CD4-positive, alpha-beta T cell treated with Interleukin-17A for 4 hours (primary cell): ENCODE measurements around the gene CSF3.
"Not testable (repeated sequence)": the region's sequence is repeated elsewhere in the genome, so short reads cannot be mapped to it uniquely, and the experiment has no call there.

ENCODE experiments used
- DNase-seq: peaks from one replicate; pipeline ENCODE4 v3.0.0-alpha.2; 2020; ENCODE audit warnings: mixed read lengths

The CSF3 gene

DNA sequence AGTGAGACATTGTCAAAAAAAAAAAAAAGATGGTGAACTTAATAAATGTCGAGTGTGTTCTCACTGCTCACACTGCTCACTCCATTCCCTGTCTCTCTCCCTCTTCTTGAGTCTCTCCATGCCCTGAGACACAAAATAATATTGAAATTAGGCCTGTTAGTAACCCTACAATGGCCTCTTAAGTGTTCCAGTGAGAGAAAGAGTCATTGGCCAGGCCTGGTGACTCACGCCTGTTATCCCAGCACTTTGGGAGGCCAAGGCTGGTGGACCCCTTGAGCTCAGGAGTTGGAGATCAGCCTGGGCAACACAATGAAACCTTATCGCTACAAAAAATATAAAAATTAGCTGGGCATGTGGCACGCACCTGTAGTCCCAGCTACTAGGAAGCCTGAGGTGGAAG is 16.2 kb upstream of the CSF3 start:
- DNase-seq: no peak

DNA sequence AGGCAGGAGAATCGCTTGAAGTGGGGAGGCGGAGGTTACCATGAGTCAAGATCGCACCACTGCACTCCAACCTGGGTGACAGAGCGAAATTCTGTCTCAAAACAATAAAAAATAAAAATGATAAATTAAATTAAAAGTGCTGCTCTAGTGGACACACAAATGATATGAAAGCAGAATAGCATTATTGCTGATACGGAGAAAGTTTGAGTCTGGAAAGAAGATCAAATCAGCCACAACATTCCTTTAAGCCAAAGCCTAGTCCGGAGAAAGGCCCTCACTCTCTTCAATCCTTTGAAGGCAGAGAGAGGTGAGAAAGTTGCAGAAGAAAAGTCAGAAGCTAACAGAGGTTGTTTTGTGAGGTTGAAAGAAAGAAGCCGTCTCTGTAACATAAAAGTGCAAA is 15.1 kb upstream of the CSF3 start:
- no peak for DNase-seq

DNA sequence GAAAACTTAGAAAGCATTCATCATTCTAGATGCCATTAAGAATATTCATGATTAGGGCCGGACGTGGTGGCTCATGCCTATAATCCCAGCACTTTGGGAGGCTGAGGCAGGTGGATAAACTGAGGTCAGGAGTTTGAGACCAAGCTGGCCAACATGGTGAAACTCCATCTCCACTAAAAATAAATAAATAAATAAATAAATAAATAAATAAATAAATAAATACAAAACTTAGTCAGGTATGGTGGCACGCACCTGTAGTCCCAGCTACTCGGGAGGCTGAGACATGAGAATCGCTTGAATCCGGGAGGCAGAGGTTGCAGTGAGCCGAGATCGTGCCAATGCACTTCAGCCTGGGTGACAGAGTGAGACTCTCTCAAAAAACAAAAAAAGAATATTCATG is 13.9 kb upstream of the CSF3 start:
- not testable (repeated sequence) for DNase-seq

DNA sequence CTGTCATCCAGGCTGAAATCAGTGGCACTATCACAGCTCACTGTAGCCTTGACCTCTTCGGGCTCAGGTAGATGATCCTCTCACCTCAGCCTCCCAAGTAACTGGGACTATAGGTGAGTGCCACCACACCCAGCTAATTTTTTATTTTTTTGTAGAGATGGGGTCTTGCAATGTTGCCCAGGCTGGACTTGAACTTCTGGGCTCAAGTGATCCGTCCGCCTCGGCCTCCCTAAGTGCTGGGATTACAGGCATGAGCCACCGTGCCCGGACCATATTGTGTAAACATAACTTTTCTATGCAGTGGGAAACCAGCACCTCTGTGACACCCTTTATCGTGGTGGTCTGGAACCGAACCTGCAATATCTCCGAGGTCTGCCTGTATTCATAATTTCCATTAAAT is 11.2 kb upstream of the CSF3 start:
- no peak for DNase-seq

DNA sequence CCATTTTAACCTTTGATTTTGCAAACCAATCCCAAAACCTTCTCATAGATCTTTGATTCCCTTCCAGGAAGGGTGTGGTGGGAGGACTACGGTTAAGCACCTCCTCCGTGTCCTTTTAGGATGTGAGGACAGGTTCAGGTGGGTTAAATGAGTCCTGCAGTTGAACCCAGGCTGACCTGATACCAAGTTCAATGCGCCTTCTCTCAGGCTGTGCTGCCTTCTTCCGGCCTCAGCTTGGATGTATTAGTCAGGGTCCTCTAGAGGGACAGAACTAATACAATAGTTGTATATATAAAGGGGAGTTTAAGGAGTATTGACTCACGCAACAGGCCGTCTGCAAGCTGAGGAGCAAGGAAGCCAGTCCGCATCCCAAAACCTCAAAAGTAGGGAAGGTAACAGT is 10.5 kb upstream of the CSF3 start:
- no peak for DNase-seq

DNA sequence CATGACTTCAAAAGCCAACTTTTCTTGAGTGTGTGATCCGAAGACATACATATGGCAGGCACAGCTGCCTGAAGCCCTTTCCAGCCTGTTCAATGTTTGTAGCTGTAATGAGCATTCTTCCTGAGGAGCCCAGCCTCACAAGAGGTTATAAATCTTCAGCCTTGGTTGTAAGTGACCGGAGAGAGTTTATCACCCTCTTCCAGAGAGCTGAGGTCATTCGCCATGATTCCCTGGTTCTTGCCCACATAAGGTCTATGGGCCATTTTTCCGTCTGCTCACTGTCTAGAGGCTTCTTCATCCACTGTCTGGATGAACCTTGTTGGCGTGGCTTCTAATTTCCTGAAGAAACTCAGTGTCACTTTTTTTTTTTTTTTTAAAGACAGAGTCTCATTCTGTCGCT is 9.7 kb upstream of the CSF3 start:
- no peak for DNase-seq

DNA sequence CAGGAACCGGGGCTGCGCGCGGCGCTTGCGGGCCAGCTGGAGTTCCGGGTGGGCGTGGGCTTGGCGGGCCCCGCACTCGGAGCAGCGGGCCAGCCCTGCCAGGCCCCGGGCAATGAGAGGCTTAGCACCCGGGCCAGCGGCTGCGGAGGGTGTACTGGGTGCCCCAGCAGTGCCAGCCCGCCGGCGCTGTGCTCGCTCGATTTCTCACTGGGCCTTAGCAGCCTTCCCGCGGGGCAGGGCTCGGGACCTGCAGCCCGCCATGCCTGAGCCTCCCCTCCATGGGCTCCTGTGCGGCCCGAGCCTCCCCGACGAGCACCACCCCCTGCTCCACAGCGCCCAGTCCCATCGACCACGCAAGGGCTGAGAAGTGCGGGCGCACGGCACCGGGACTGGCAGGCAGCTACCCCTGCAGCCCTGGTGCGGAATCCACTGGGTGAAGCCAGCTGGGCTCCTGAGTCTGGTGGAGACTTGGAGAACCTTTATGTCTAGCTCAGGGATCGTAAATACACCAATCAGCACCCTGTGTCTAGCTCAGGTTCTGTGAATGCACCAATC is 4.2 kb upstream of the CSF3 start:
- not testable (repeated sequence) for DNase-seq

DNA sequence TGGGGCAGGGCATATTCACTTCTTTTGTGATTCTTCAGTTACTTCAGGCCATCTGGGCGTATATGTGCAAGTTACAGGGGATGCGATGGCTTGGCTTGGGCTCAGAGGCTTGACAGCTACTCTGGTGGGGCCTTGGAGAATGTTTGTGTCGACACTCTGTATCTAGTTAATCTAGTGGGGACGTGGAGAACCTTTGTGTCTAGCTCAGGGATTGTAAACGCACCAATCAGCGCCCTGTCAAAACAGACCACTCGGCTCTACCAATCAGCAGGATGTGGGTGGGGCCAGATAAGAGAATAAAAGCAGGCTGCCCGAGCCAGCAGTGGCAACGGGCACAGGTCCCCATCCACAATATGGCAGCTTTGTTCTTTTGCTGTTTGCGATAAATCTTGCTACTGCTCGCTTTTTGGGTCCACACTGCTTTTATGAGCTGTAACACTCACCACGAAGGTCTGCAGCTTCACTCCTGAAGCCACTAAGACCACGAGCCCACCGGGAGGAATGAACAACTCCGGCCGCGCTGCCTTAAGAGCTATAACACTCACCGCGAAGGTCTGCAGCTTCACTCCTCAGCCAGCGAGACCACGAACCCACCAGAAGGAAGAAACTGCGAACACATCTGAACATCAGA is 3.1 kb upstream of the CSF3 start:
- not testable (repeated sequence) for DNase-seq

DNA sequence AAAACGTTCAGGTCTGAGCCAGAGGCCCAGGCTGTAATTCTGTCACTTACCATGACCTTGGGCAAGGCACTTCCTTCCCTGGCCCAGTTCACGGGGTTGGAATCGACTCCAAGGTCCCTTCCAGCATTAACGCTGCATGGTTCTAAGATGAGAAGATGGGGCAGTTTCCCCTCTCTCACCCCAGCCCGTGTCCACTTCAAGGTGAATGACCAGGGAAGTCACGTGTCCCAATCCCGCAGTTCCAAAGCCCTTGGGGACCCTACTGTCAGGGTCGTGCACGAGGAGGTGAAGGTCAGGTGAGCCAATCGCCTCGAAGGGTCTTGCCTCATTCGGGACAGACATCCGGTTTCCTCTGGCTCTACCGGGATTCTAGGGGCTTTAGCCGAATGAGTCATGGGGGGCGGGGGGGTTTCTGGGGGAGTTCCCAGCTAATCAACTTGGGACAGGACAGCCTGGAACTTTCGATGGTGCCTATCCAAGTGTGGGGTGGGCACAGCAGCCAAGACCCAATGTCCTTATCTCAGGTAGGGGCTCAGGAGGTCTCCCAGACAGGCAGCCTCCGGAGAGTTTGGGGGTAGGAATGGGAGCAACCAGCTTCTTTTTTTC is 762 bp upstream of the CSF3 start:
- DNase-seq: no peak

DNA sequence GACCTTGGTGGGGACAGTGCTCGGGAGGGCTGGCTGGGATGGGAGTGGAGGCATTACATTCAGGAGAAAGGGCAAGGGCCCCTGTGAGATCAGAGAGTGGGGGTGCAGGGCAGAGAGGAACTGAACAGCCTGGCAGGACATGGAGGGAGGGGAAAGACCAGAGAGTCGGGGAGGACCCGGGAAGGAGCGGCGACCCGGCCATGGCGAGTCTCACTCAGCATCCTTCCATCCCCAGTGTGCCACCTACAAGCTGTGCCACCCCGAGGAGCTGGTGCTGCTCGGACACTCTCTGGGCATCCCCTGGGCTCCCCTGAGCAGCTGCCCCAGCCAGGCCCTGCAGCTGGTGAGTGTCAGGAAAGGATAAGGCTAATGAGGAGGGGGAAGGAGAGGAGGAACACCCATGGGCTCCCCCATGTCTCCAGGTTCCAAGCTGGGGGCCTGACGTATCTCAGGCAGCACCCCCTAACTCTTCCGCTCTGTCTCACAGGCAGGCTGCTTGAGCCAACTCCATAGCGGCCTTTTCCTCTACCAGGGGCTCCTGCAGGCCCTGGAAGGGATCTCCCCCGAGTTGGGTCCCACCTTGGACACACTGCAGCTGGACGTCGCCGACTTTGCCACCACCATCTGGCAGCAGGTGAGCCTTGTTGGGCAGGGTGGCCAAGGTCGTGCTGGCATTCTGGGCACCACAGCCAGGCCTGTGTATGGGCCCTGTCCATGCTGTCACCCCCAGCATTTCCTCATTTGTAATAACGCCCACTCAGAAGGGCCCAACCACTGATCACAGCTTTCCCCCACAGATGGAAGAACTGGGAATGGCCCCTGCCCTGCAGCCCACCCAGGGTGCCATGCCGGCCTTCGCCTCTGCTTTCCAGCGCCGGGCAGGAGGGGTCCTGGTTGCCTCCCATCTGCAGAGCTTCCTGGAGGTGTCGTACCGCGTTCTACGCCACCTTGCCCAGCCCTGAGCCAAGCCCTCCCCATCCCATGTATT is 1.1 kb downstream of the CSF3 start:
- DNase-seq: no peak

DNA sequence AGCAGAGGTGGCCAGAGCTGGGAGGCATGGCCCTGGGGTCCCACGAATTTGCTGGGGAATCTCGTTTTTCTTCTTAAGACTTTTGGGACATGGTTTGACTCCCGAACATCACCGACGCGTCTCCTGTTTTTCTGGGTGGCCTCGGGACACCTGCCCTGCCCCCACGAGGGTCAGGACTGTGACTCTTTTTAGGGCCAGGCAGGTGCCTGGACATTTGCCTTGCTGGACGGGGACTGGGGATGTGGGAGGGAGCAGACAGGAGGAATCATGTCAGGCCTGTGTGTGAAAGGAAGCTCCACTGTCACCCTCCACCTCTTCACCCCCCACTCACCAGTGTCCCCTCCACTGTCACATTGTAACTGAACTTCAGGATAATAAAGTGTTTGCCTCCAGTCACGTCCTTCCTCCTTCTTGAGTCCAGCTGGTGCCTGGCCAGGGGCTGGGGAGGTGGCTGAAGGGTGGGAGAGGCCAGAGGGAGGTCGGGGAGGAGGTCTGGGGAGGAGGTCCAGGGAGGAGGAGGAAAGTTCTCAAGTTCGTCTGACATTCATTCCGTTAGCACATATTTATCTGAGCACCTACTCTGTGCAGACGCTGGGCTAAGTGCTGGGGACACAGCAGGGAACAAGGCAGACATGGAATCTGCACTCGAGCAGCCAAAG is 2.3 kb downstream of the CSF3 start:
- DNase-seq: no peak

DNA sequence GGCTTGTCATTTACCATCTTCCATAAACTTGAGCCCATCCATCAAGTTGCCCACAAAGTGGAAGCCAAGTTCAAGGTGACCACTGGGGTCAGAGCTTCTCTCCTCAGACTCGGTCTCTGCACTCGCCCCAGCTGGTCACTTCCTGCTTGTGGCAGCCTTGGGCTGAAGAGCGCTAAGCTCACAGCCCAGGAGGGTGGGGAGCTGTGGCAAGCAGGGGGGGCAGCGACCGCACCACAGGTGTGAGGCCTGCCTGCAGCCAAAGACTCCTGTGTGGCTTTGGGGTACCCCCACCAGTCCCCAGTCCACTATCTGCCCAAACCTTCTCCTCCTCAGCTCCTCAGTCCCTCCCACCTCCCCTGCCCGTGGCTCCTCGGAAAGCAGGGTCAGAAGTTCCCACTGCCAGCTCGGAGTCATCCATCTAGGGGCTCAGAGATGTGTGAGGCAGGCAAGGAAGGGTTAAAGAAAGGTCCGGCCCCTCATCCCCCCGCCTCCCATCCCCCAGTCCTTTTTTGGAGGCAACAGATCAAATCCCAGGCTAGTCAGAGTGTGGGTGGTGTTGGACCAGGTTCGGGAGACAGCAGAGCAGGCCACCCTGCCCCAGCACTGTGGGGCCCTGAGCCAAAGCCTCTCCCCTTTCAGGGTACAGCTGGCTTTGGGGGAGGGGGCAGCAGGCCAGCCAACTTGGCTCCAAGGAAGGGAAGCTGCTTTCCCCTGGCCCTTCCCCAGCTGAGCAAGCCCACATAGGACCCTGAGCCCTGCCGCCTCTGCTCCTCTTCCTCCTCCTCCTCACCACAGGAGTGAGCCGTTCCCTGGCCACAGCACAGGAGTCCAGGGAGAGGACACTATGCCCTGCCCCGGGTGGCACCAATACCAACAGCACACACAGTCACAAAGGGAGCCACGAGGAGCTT is 3.2 kb downstream of the CSF3 start:
- no peak for DNase-seq

DNA sequence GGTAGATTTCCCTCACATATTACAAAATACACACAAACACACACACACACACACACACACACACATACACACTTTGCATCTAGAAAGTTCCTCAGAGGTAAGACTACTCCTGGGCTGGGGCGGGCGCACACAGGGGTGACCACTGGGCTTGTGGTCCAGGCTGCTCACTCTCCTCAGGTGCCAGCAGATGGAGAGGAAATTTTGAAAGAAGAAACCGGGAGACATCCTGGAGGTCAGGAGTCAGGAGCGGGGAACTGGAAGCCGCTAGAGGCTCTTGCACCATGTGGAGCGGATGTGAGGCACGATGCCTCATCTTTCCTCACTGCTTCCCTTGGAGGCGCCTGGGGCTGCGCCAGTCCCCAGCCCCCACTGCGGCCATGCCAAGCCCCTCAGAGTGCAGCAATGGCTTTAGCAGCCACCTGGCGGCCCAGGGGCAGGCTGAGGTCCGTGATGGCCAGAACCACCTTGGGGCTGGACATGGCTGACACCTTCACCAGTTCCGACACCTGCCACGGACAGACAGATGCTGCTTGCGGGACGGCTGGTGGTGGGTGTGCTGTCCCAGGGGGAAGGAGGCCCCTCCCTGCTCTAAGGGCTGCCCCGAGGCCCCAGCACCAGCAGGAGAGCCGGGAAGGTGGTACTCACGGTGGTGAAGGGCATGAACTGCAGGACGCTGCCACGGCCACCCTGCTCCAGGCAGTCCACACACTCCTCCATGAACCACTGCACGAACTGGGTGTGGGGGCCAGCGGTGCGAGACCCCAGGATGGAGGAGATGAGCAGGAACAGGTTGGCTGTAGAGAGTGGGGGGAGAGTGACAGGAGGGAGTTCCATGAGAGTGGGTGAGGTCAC is 4.1 kb downstream of the CSF3 start:
- DNase-seq: no peak

DNA sequence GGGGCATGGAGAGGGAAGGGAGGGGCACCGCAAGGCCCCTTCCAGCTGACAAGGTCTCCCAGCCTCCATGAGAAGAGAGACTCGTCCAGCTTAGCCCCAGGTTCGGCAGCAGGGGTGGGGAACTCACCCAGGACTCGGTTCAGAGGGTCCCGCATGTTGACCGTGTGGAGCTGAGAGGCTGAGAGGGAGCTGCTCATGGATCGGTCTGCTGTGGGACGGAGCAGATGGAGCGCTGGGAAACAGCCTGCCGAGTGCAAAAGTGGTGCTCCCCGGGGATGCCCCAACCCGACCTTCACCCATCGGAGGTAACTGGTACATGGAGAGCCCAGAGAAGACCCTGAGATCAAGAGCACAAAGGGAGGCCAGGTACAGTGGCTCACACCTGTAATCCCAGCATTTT is 4.9 kb downstream of the CSF3 start:
- no peak for DNase-seq

DNA sequence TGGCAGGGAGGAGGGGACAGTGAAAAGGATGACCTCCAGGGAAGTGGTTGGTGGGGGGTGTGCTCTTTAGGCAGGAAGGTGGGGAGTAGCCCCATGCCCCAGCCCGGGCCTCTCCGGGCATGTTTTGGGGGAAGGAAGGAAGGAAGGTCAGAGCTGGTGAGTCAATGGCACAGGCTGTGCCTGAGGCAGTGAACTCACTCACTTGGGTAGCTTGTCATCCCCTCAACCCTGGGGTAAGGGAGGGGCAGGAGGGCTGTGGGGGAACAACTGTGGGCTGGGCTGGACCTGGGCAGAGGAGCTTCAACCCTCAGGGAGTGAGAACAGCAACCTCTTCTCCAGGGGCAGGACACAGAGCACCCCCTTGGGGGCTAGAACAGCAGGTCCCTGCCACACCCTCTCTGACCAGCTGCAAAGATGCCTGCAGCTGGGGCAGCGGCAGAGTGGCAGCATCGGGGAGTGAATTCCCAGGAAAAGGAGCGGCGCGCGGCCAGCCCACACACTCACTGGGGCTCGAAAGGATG is 6.3 kb downstream of the CSF3 start:
- no peak for DNase-seq

DNA sequence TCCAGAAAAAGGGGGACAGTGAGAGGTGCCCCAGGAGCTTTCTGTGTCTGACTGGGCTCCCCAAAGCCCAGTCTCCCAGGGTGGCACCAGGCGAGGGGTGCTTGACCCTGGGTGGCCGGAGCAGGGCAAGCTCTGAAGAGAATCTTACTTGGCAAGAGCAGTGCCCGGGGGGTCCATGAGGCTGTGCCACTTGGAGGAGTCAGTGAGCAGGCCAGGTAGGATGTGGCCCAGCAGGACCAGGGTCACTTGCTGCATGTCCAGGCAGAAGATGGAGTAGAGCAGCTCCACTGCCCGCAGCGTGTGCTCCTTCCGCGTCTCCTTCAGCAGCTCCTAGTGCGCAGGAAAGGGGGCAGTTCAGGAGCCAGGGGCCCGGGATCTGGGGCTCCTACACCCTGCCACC is 7.3 kb downstream of the CSF3 start:
- DNase-seq: no peak

DNA sequence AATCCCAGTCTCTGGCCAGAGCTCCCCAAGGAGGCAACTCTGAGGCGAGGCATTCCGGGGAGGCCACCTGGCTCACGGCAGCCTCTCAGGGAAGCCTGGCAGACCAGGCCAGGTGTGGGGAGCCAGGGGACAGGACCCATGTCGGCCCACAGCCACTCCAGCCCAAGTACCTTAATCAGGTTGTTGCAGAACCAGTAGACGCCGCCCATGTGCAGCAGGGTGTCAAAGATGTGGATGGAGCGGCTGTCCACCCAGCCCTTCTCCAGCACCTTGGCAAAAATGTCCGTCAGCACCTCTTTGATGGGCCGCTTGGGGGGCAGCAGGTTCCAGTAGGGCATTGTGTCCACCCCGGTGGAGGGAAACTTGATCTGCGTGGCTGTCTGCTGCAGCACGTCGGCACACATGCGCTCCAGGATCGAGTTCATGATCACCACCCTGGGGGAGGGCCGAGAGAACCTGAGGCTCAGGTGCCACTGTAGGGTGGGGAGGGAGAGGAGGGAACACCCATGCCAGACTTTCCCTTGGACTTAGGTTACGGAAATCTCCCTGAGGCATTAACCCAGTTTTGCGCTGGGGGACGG is 7.8 kb downstream of the CSF3 start:
- no peak for DNase-seq

DNA sequence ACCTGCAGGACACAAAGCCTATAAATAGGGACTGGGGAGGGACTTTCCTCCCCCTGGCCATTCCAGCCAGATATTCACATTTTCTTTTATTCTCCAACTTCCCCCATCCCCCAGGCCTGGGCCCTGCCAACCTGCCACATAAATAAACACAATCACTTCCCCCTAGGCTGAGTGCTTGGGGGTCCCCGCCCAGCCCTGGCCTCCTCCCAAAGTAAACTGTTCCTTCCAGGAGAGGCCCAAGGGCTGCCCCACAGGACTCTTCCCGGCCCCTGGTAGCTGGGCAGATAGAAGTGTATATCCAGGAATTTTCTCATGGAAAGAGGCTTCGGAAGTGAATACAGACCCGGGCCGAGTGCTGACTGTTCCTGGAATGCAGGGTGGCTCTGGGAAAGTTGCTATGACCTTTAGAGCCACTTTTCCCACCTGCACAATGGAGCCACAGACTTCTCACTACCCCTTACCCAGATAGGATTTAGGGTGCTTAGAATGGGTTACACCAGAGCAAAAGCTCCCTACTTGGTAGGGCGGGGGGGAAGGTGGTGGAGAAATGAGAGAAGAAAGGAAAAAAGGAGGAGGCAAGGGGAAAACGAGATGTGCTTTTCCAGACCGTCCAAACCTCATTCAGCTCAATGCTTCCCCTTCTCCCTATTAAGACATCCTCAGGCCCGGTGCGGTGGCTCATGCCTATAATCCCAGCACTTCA is 8.5 kb downstream of the CSF3 start:
- no peak for DNase-seq

DNA sequence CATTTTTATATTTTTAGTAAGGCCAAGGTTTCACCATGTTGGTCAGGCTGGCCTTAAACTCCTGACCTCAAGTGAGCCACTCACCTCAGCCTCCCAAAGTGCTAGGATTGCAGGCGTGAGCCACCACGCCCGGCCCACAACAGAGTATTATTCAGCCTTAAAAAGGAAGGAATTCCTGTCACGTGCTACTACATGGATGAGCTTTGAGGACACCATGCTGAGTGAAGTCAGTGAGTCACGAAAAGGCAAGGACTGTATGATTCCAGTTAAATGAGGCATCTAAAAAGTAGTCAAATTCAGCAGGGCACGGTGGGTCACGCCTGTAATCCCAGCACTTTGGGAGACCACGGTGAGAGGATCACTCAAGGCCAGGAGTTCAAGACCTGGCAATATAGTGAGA is 9.7 kb downstream of the CSF3 start:
- no peak for DNase-seq

DNA sequence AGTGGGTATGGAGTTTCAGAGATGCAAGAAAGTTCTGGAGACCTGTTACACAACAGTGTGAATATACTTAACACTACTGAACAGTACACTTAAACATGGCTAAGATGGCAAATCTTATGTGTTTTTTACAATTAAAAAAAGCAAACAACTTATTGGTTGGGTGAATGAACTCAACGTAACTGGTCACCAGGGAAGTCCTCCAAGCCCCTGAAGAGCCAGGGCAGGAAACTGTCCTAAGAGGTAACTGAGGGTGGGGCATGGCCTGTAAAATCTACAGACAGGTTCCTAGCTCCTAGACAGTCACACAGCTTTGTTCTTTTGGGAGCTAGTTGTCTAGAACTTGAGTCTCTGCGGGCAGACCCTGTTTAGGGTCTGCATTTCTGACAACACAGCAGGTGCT is 10.3 kb downstream of the CSF3 start:
- no peak for DNase-seq
